MM.1S (cell line): ENCODE measurements around the gene GYPC.

Experiments
- DNase-seq: peaks from one replicate; pipeline ENCODE4 v3.0.0-alpha.2; 2015
- H2AFZ ChIP-seq: fragments of 300-600 bp; sonication (generic); 2 replicates; pipeline ENCODE4 v1.6.0; 2016; ENCODE audit warnings: antibody characterized with exemption, low read length
- H3F3A ChIP-seq: fragments of 300-600 bp; sonication (generic); 2 replicates; pipeline ENCODE4 v1.6.1; 2016; ENCODE audit warnings: mild to moderate bottlenecking, antibody characterized with exemption, low read length, moderate library complexity, mixed read lengths; ENCODE audit not compliant: insufficient read depth
- H3K27ac ChIP-seq: fragments of 300-600 bp; sonication (generic); 2 replicates; pipeline ENCODE4 v1.5.1; 2016; ENCODE audit warnings: mild to moderate bottlenecking, low read length
- H3K27me3 ChIP-seq: fragments of 300-600 bp; sonication (generic); replicated peaks from 2 replicates; pipeline ENCODE4 v1.6.0; 2016; ENCODE audit warnings: low read length; ENCODE audit not compliant: insufficient read depth
- H3K36me3 ChIP-seq: fragments of 300-600 bp; sonication (generic); replicated peaks from 2 replicates; pipeline ENCODE4 v1.6.1; 2016; ENCODE audit warnings: mild to moderate bottlenecking, low read length, mixed read lengths; ENCODE audit not compliant: insufficient read depth
- H3K4me1 ChIP-seq: fragments of 300-600 bp; sonication (generic); 2 replicates; pipeline ENCODE4 v1.6.1; 2016; ENCODE audit warnings: low read length, mixed read lengths
- H3K4me2 ChIP-seq: fragments of 300-600 bp; sonication (generic); 2 replicates; pipeline ENCODE4 v1.6.0; 2016; ENCODE audit warnings: low read depth, low read length
- H3K4me3 ChIP-seq: fragments of 300-600 bp; sonication (generic); 2 replicates; pipeline ENCODE4 v1.5.1; 2016; ENCODE audit warnings: low read length, mixed read lengths
- H3K79me2 ChIP-seq: fragments of 300-600 bp; sonication (generic); 2 replicates; pipeline ENCODE4 v1.6.1; 2016; ENCODE audit warnings: mixed run types, low read length, mixed read lengths
- H3K9ac ChIP-seq: fragments of 300-600 bp; sonication (generic); 2 replicates; pipeline ENCODE4 v1.6.1; 2016; ENCODE audit warnings: low read length, mixed read lengths
- H3K9me2 ChIP-seq: fragments of 300-600 bp; sonication (generic); replicated peaks from 2 replicates; pipeline ENCODE4 v1.6.1; 2016; ENCODE audit warnings: mild to moderate bottlenecking, low read length, mixed read lengths; ENCODE audit not compliant: insufficient read depth
- H3K9me3 ChIP-seq: fragments of 300-600 bp; sonication (generic); replicated peaks from 2 replicates; pipeline ENCODE4 v1.6.1; 2016; ENCODE audit warnings: mild to moderate bottlenecking, low read length, mixed read lengths; ENCODE audit not compliant: insufficient read depth
- H4K20me1 ChIP-seq: fragments of 300-600 bp; sonication (generic); 2 replicates; pipeline ENCODE4 v1.6.1; 2016; ENCODE audit warnings: mild to moderate bottlenecking, low read length, moderate library complexity, mixed read lengths; ENCODE audit not compliant: insufficient read depth
- CTCF ChIP-seq: fragments of 300-600 bp; sonication (generic); IDR thresholded peaks from 2 replicates; pipeline ENCODE4 v1.5.1; 2016; ENCODE audit warnings: antibody characterized with exemption, low read length, mixed read lengths
- EZH2 ChIP-seq: fragments of 300-600 bp; sonication (generic); optimal IDR thresholded peaks from 2 replicates; pipeline ENCODE3; 2017; ENCODE audit warnings: low read depth, mild to moderate bottlenecking, antibody characterized with exemption, low read length, mixed read lengths
- EZH2phosphoT487 ChIP-seq: fragments of 300-600 bp; sonication (generic); IDR thresholded peaks from 2 replicates; pipeline ENCODE4 v1.6.1; 2018; ENCODE audit warnings: antibody characterized with exemption, low read length

The GYPC gene

GRCh38 chr2:126663184-126663963 lies 7.4 kb downstream of the GYPC start:
- Histone ChIP-seq H3K79me2 (peaks cover 94% of the 10 kb centered on the region), H3K9me3 (no peaks in the 10 kb centered on the region), H3K27ac (peak overlapping the region; percentile 76), H3K27me3 (no peaks in the 10 kb centered on the region), H3K4me1 (peaks cover 58% of the 10 kb centered on the region), H2AFZ (peak overlapping the region; percentile 29), H3K9ac (peak overlapping the region; percentile 62), H3K4me3 (peak overlapping the region; percentile 15), H4K20me1 (no peaks in the 10 kb centered on the region), H3K9me2 (no peaks in the 10 kb centered on the region), H3F3A (peaks cover 29% of the 10 kb centered on the region), H3K36me3 (no peaks in the 10 kb centered on the region), H3K4me2 (peak overlapping the region; percentile 72)
- TF ChIP-seq CTCF: no peak
- no peak for TF ChIP-seq EZH2
- no peak for TF ChIP-seq EZH2phosphoT487
- DNase-seq: no peak

DNA sequence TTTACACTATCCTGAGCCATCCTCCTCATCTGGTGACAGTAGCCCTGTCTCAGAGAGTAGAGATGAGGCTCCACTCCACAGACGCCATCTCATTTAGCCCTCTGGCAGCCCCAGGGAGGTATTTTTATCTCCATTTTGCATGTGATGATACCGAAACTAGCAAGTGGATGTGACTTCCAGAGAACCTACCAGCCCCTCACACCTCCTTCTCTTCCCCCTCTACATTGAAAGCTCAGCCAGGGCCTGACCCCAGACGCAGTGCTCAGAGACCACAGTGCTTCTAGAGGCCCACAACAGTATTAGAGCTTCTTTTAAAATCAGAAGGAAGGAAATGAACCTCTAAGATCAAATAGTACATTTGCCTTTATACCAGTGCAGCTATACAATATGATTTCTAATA lies 8.3 kb downstream of the GYPC start:
- Histone ChIP-seq H3K9ac (peak overlapping the region; percentile 62), H2AFZ (peak overlapping the region; percentile 29; the same call in 1 of the 2 replicates), H3K4me2 (peak overlapping the region; percentile 72), H3K4me3 (peak overlapping the region; percentile 15), H3K9me3 (no peaks in the 10 kb centered on the region), H3K79me2 (peaks cover 95% of the 10 kb centered on the region), H4K20me1 (no peaks in the 10 kb centered on the region), H3K27ac (peak overlapping the region; percentile 76), H3F3A (peaks cover 20% of the 10 kb centered on the region), H3K9me2 (no peaks in the 10 kb centered on the region), H3K4me1 (peaks cover 51% of the 10 kb centered on the region), H3K27me3 (no peaks in the 10 kb centered on the region), H3K36me3 (no peaks in the 10 kb centered on the region)
- peak; percentile 68 for DNase-seq
- TF ChIP-seq EZH2phosphoT487 (no peak), CTCF (no peak), EZH2 (no peak)

- H3K4me1 ChIP-seq: peaks cover 47% of the 10 kb centered on the region
- H2AFZ ChIP-seq: peak overlapping the region; percentile 29; the same call in 1 of the 2 replicates
- peaks cover 17% of the 10 kb centered on the region; the same call in 1 of the 2 replicates for H3F3A ChIP-seq
- DNase-seq: no peak
- H3K36me3 ChIP-seq: no peaks in the 10 kb centered on the region
- no peaks in the 10 kb centered on the region for H3K9me2 ChIP-seq
- no peaks in the 10 kb centered on the region for H3K27me3 ChIP-seq
- H4K20me1 ChIP-seq: no peaks in the 10 kb centered on the region
- H3K9me3 ChIP-seq: no peaks in the 10 kb centered on the region
- peaks cover 95% of the 10 kb centered on the region for H3K79me2 ChIP-seq
- H3K4me2 ChIP-seq: peak overlapping the region; percentile 72
- peak overlapping the region; percentile 62; the same call in 1 of the 2 replicates for H3K9ac ChIP-seq
- H3K4me3 ChIP-seq: no peak overlapping the region; the same call in 1 of the 2 replicates
- peak overlapping the region; percentile 76 for H3K27ac ChIP-seq
- no peak for TF ChIP-seq CTCF
- TF ChIP-seq EZH2phosphoT487: no peak
- no peak for TF ChIP-seq EZH2
Observed at GRCh38 chr2:126664639-126665038, 8.7 kb downstream of the GYPC start.
